HK-2 (cell line): ENCODE results near the gene SMG9.
A peak's percentile ranks its signal among the peaks of the same experiment; 100 is the strongest.
"Not testable (repeated sequence)": the region's sequence is repeated elsewhere in the genome, so short reads cannot be mapped to it uniquely, and the experiment has no call there.

Experiments used
- DNase-seq: peaks from one replicate; pipeline ENCODE4 v3.0.0-alpha.2; 2018; ENCODE audit not compliant: unreplicated experiment

The SMG9 gene

GRCh38 chr19:43779820-43780219, 25.1 kb upstream of the SMG9 start:
- no peak for DNase-seq

- DNase-seq = no peak
Observed at GRCh38 chr19:43779147-43779819, 24.5 kb upstream of the SMG9 start.

GRCh38 chr19:43778651-43779050, 23.9 kb upstream of the SMG9 start:
- no peak for DNase-seq

- DNase-seq = peak; percentile 58
Observed at GRCh38 chr19:43777163-43777695, 22.5 kb upstream of the SMG9 start.

GRCh38 chr19:43776286-43776685, 21.5 kb upstream of the SMG9 start:
- no peak for DNase-seq

- no peak for DNase-seq
Observed at GRCh38 chr19:43775299-43775890, 20.6 kb upstream of the SMG9 start.

- DNase-seq = not testable (repeated sequence)
Observed at GRCh38 chr19:43774940-43775258, 20.1 kb upstream of the SMG9 start.

- DNase-seq = no peak
Observed at GRCh38 chr19:43774103-43774939, 19.6 kb upstream of the SMG9 start.

- no peak for DNase-seq
Observed at GRCh38 chr19:43773725-43774102, 19.0 kb upstream of the SMG9 start.

- DNase-seq = no peak
Observed at GRCh38 chr19:43769256-43769655, 14.5 kb upstream of the SMG9 start.

GRCh38 chr19:43768273-43769050, 13.7 kb upstream of the SMG9 start:
- DNase-seq = no peak

- DNase-seq = no peak
Observed at GRCh38 chr19:43767818-43768217, 13.1 kb upstream of the SMG9 start.

GRCh38 chr19:43767316-43767715, 12.6 kb upstream of the SMG9 start:
- no peak for DNase-seq

- no peak for DNase-seq
Observed at GRCh38 chr19:43766755-43767043, 11.9 kb upstream of the SMG9 start.

- DNase-seq = peak; percentile 95
Observed at GRCh38 chr19:43765109-43765876, 10.5 kb upstream of the SMG9 start.

- not testable (repeated sequence) for DNase-seq
Observed at GRCh38 chr19:43764684-43765083, 9.9 kb upstream of the SMG9 start.

- DNase-seq = no peak
Observed at GRCh38 chr19:43763473-43763939, 8.7 kb upstream of the SMG9 start.

- no peak for DNase-seq
Observed at GRCh38 chr19:43762814-43763213, 8.1 kb upstream of the SMG9 start.

- no peak for DNase-seq
Observed at GRCh38 chr19:43760941-43761340, 6.2 kb upstream of the SMG9 start.

GRCh38 chr19:43759515-43759914, 4.8 kb upstream of the SMG9 start:
- DNase-seq = no peak

GRCh38 chr19:43755256-43755801, 567 bp upstream of the SMG9 start:
- DNase-seq = peak; percentile 82
